Stimulated activated CD4-positive, alpha-beta T cell treated with anti-CD3 and anti-CD28 coated beads, Interleukin-4, amount 100 ng/mL, for 4 hours (primary cell): Measurements from ENCODE around the gene GIMAP5.

Source experiments
- DNase-seq, 2 experiments: peaks; one replicate each; pipeline ENCODE4 v3.0.0-alpha.2; 2020

GIMAP5 gene

DNA sequence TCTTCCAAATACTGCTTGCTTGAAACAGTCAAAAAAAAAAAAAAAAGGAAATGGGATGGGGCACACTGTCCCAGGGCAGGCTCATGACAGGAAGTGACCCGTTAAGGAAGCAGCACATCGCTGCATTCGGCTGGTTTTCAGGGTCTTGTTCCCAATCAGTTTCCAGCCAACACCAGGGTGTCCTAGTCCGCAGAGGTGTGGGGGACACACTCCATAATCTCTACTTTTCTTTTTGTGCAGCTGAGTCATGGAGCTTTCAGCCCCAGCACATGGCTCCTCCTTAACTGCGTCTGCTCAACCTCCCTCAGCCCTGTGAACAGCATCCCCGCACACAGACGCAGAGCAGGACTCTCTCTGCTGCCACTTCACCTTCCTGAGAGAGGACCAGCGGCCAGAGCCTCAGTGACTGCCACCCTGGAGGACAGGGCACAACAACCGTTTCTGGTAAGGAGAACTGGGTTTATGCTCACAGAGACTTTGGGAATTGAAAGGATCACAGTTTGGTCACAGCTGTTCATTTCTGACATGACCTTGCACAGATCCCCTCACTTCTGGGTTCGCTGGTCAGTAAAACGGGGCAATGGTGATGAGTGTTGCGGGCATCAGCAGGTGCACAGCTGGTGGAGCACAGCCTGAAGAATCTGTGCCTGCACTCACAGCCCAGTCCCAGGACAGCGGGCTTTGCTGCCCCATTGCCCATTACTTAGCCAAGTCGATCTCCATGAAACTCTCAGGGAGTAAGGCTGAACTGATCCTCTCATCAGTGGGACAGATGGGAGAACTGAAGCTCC is at the start of gene GIMAP5:
Gene GIMAP5 (plus strand): TSS at position 154 of the 791 bp plus-strand sequence. CDS start 3,467 bp downstream, outside the sequence.
- peak; percentile 50 to 60 for DNase-seq

DNA sequence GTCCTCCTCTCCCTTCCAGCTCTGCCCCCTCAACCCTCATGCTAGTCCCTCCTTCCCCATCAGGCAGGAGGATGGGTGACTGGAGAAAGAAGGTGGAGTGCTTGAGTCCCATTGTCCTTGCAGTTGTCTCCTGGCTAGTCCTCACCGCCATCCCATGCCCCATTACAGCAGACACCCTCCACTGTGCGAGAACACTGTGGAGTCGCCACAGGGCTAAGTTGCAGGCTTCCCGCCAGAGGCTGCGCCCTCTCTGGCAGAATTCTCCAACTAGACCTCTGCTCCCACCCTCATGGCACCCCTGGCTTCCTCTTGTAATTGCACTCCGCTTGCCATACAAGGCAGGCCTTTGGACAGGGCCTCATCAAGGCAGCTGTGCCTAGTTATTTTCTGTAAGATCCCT is 48.6 kb upstream of the GIMAP5 start:
- no peak for DNase-seq

DNA sequence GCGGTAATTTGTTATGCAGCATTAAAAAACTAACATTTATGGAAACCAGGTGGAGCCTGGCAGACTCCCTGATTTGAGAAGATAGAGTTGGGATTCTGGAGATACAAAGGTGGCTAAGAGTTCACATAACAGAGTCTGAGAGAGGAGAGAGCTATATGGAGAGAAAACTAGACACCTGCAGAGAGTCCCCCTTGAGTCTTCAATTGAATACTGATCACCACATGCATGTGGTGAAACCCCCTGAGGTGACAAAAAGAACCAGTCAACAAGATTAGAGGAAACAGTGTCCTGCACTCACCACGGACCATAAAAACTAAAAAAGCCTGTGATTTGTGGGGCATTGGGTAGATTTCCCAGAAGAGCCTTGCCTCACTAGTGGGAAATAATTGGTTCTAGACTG is 41.6 kb upstream of the GIMAP5 start:
- DNase-seq, result no peak

DNA sequence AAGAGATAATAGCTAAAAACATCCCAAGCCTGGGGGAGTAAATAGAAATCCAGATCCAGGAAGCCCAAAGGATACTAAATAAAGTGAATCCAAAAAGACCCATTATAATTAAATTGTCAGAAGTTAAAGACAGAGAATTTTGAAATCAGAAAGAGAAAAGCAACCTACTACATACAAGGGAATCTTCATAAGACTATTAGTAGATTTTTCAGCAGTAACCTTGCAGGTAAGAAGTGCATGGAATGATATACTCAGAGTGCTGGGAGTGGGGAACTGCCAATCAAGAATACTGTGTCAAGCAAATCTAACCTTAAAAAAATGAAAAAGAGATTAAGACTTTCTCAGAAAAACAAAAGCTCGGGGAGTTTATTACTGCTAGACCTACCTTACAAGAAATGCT is 34.0 kb upstream of the GIMAP5 start:
- DNase-seq, result no peak

DNA sequence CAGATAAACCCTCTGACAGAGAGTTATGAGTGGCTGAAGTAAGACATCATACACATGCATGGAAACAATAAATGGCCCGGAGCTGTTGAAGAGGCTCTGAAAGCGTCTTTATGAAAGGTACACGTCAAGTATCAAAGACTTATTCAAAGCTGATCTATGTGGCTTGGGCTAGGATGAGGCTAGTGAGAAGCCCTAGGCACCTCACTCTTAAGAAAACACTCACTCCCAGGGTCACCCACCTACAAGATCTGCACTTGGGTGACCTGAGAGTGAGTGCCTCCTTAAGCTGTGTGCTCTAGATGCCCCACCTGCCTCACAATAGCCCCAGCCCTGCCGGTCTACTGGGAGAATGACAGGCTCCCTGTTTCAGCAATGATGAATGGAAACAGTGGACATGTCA is 21.9 kb upstream of the GIMAP5 start:
- DNase-seq, result no peak

DNA sequence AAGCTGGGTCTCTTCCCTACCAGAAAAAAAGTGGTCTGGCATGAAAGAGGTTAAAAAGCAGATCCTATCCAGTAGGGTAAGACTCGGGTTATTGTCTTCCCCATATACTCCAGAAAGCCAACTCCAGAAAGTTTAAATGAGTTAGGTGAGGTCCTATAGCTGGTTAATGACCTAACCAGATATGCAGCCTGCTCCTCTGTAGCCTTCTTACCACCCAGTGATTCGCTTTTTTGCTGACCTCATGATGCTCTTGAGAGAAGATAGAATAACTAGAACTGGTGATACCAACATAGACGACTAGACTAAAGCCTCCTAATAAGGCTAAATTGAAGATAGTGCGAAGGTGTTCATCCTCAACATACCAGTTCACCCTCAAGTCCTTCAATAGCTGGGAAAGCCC is 21.5 kb upstream of the GIMAP5 start:
- DNase-seq, result no peak

GRCh38 chr7:150716368-150716767 is 20.9 kb upstream of the GIMAP5 start, which contains the start of gene GIMAP1:
GIMAP1 (plus strand) TSS chr7:150716613; CDS start chr7:150719048, 2,435 bp downstream.
- peak; percentile 41 to 62 for DNase-seq

DNA sequence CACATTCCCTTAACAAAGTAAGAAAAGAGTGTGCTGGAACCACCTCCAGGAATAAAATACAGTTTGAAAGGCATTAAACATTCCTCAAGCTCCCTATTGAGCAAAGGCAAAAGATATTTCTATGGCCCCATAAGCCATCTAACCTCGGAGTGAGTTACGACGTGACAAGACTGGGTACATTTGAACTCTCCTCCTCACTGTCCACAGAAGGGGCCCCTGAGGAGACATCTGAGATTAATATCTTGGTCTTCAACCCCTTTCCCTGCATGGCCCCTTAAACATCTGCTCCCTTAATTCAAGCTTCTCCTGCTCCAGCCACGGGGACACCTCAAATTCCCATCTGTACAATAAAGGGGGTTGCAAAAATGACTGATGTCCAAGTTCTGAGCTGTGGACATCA is 20.3 kb upstream of the GIMAP5 start:
- DNase-seq, result no peak

DNA sequence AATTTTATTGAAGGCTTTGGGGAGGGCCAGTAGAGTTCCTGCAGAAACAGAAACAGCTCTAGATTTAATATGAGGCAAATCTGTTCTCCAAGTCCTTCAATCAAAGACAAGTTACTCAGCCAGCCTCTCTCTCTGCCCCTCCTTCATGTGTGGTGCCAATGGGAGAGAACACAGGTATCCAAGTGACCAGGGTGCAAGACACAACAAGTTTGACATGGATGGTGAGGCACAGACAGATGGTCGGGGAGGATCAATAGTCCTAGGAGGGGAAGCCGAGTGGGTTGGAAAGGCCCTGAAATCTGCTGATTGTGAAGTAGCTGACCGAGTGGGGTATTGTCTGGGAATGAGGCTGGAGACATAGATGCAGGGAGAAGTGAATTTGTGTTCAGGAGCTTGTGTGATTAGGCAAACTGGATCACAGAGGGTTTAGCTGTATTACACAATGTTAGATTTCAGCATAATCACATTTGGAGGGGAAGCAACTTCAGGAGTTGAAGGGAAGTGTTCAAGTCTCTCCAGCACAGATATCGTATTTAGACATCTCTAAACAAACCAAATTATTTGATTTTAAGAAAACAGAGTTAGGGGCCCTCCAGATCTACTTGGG is 19.3 kb upstream of the GIMAP5 start:
- DNase-seq, result no peak

DNA sequence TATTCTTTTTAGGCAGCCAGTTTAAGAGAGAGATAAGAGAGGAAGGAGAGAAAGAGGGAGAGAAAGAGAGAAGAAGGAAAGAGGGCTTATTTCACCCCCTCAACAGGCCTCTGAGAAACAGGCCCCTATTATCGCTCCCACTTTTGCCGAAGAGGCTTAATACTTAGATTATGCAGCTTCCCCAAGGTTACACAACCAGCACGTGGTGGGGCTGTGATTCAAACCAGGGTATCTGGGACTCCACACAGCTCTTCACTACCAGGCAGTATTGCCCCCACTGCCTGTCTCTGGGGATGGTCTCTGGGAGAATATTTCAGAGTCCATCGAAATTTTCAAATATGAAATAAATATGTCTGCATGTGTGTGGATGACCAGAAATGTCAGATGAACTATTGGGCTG is 17.8 kb upstream of the GIMAP5 start:
- DNase-seq, result no peak

GRCh38 chr7:150719960-150720891 is 17.0 kb upstream of the GIMAP5 start:
- no peak for DNase-seq

DNA sequence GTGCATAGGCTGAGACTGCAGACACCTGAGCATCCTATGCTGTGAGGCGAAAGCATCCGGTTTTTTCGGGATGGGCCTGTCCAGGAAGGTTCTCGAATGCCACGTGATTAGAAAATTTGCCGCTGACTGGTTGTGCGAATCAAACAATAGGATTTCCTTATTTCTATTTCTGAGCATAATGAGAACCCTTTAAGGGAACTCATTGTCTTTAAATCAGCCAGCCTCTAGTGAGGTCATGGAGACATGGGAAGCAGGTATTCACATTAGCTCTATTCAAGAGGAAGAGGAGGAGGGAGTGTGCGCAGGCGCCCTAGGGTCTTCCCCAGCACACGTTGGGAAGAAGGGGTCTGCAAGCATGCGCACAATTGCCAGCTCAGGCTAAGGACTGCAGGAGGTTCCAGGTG is 15.2 kb upstream of the GIMAP5 start:
- DNase-seq, result no peak

GRCh38 chr7:150722431-150722931 is 14.7 kb upstream of the GIMAP5 start:
- no peak for DNase-seq

DNA sequence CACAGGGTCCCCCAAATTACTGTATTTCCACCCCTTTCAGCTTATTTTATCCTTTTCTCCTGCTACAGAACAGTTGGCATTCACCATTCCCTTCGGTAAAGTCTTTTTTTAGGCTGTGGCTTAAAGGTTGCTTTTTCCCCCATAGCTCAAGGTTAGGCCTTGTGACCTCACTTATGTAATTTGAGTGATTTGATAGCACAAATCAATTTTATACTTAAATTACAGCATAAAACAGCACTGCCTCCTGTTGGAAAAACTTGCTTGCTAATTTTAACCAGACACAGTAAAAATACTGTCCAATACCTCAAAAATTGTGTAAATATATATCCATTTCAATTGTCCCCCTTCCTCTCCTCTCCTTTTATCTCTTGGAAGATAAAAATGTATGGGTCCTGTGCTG is 13.8 kb upstream of the GIMAP5 start:
- no peak for DNase-seq

- no peak for DNase-seq
These were observed 9.8 kb upstream of the GIMAP5 start for GRCh38 chr7:150727381-150727780.

DNA sequence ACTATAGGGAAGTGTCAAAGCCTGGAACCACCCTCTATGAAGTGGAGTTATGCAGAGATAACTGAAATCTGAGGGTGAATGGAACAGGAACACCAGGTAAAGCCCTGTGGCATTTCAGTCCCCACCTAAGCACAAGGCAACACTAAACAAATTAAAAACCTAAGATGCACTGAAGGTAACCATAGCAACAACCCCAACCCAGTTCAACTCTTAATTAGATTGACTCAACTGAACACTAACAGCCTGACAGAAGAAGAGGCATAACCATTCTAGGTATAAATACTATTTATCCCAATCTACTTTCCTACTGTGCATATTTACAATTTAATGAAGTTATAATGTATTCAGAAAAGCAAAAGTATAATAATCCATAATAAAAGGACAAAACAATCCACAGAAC is 9.2 kb upstream of the GIMAP5 start:
- no peak for DNase-seq

DNA sequence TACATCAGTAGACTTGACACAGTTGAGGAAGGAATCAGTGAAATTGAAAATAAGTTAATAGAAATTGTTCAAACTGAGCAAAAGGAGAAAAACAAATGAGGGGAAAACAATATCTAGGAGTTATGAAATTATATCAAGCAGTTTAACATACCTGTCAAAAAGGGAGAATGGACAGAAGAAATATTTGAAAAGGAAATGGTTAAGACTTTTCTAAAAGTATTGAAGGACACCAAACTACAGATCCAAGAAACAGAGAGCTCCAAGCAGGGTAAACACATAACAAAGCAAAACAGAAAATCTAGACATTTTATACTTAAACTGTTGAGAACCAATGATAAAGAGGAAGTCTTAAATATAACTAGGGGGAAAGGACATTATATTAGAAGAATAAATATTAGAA is 8.6 kb upstream of the GIMAP5 start:
- DNase-seq, result no peak

- no peak for DNase-seq
These were observed 5.3 kb upstream of the GIMAP5 start for GRCh38 chr7:150731916-150732315.

GRCh38 chr7:150732786-150733481 is 4.3 kb upstream of the GIMAP5 start:
- DNase-seq, result no peak

GRCh38 chr7:150733482-150734095 is 3.6 kb upstream of the GIMAP5 start:
- no peak for DNase-seq

DNA sequence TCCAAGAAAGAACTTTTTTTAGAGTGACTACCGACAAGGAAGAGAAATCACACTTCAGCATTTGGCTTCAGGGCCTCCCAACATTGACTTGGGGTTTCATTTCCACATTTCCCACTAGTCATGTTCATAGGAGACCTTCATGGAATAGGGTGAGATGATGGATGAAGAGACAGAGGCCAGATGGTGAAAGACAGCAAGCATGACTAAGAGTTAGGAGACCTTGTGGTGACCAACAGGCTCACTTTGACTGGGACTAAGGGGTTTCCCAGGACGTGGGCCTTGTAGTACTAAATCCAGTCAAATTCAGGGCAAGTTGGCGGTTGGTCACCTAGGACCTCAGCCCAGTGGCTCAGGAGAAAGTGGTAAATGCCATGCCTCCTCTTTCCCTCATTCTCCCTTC is 3.0 kb upstream of the GIMAP5 start:
- no peak for DNase-seq
